Endothelial cell of umbilical vein (primary cell): ENCODE measurements around the gene SYMPK.

Experiments used
- CTCF ChIP-seq, 2 donors: IDR thresholded peaks; 1 replicate in 1 of 2; 2 replicates in 1 of 2; pipeline ENCODE4 v1.5.1; 2011; ENCODE audit warnings: low read length in 2 of 2, mild to moderate bottlenecking in 2 of 2, moderate library complexity in 2 of 2, control low read depth in 1 of 2, inconsistent platforms in 1 of 2, low read depth in 1 of 2; ENCODE audit not compliant: insufficient read depth in 1 of 2; ENCODE audit errors: extremely low read depth in 1 of 2
- GATA2 ChIP-seq: IDR thresholded peaks from 2 replicates; pipeline ENCODE4 v1.7.0; 2011; ENCODE audit warnings: low read depth, mild to moderate bottlenecking, moderate library complexity, mixed read lengths, low read length; ENCODE audit not compliant: insufficient read length, insufficient read depth
- POLR2A ChIP-seq: IDR thresholded peaks from 2 replicates; pipeline ENCODE4 v1.6.1; 2012; ENCODE audit warnings: low read depth, mild to moderate bottlenecking, control low read depth, low read length

GRCh38 chr19:45786533-45786894 lies 76.4 kb downstream of the SYMPK start:
- TF ChIP-seq GATA2 (no peak), POLR2A (no peak), CTCF (IDR thresholded peaks at IDR 0.05; ENCODE audit: extremely low read depth in 1 of 2, insufficient read depth in 1 of 2, low read depth in 1 of 2, low read length in 2 of 2) (no peak)
